ENCODE results near the gene TMEM272.

The TMEM272 gene

GRCh38 chr13:51865838-51866237 lies 20.9 kb upstream of the TMEM272 start:
- no peak overlapping the region for H3K9ac ChIP-seq (ENCODE audit: low read depth, low read length)
- no peaks in the 10 kb centered on the region for H3K9me3 ChIP-seq (ENCODE audit: control insufficient read depth, insufficient read depth, low read length)
- no peaks in the 10 kb centered on the region for H3K36me3 ChIP-seq (ENCODE audit: insufficient read depth, low read length)
- no peaks in the 10 kb centered on the region for H3K4me1 ChIP-seq (ENCODE audit: insufficient read depth, low read length)

- H3K4me1 ChIP-seq (ENCODE audit: insufficient read depth, low read length) = no peaks in the 10 kb centered on the region
- no peak overlapping the region for H3K9ac ChIP-seq (ENCODE audit: low read depth, low read length)
- H3K9me3 ChIP-seq (ENCODE audit: control insufficient read depth, insufficient read depth, low read length) = no peaks in the 10 kb centered on the region
- H3K36me3 ChIP-seq (ENCODE audit: insufficient read depth, low read length) = no peaks in the 10 kb centered on the region
Observed at GRCh38 chr13:51862957-51863356, 18.0 kb upstream of the TMEM272 start.

DNA sequence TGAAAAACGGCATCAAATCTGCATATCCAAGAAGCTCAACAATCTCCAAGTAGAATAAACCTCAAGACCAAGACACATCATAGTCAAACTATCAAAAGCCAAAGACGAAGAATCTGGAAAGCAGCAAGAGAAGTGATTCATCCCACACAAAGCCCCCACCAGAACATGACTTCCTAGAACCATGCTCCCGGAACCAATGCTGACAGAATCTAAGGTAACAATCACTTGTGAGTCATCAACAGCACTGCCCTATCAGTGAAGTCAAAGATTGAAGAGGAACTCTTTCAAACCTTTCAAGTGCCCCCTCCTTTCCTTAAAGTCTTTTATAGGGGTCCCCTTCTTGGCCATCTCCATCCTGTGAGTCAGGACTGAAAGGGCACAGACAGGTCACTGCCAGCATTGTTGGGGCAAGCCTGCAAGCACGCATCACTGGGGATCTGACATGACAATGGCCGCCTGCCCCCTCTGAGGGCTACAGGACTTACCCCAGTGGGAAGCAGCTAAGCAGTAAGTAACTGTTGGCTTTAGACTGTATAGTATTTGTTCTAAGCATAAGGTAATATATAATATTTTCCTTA lies 16.8 kb upstream of the TMEM272 start, which contains the start of gene CCDC70:
TSS of gene CCDC70 (plus strand) at position 247 of the 578 bp plus-strand sequence. CDS start 3,443 bp downstream, outside the sequence.
- H3K4me1 ChIP-seq (ENCODE audit: insufficient read depth, low read length) = no peaks in the 10 kb centered on the region
- no peak within 1 kb of the TSS for H3K9ac ChIP-seq (ENCODE audit: low read depth, low read length)
- no peaks in the 10 kb centered on the region for H3K36me3 ChIP-seq (ENCODE audit: insufficient read depth, low read length)
- H3K9me3 ChIP-seq (ENCODE audit: control insufficient read depth, insufficient read depth, low read length) = no peaks in the 10 kb centered on the region

DNA sequence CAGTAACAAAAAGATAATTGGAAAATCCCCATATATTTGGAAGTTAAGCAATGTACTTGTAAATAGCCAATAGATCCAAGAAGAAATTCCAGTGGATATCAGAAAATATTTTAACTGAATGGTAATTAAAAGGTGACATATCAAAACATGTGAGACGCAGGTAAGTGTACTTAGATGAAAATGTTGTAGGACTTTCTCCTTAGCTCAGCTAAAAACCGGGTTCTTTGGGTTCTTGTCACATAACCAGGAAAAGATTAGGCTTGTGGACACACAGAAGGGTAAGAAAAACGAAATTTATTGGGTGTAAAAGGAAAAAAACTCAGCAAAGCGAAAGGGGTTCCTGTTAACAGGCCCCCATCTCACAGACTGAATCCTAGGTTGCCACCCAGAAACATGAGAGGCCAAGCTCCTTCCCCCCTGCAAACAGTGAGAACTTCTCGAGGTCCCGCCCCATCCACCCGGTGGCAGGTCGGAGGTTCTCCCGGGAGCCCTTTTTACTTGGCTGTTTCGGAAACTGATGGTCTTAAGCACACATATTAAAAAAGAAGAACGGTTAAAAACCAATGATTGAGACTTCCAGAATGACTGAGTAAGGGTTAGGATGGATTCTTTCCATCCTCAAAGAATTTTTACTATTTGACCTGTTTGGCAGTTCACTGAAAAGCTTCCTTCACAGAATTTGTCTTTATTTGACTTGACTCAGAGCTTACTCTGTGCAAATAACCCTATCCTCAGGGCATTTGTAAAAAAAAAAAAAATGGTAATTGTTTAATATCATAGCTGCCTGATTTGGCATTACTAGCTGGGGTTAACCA lies 13.7 kb upstream of the TMEM272 start:
- Histone ChIP-seq H3K9ac (ENCODE audit: low read depth, low read length) (0 out of 2 replicates have a peak overlapping the region, but pooled peaks have one; percentile 22), H3K4me1 (ENCODE audit: insufficient read depth, low read length) (no peaks in the 10 kb centered on the region), H3K9me3 (ENCODE audit: control insufficient read depth, insufficient read depth, low read length) (no peaks in the 10 kb centered on the region), H3K36me3 (ENCODE audit: insufficient read depth, low read length) (no peaks in the 10 kb centered on the region)

- H3K36me3 ChIP-seq (ENCODE audit: insufficient read depth, low read length) = no peaks in the 10 kb centered on the region
- H3K9ac ChIP-seq (ENCODE audit: low read depth, low read length) = no peak overlapping the region
- H3K9me3 ChIP-seq (ENCODE audit: control insufficient read depth, insufficient read depth, low read length) = no peaks in the 10 kb centered on the region
- H3K4me1 ChIP-seq (ENCODE audit: insufficient read depth, low read length) = no peaks in the 10 kb centered on the region
Observed at GRCh38 chr13:51856998-51857397, 12.0 kb upstream of the TMEM272 start.

- H3K9ac ChIP-seq (ENCODE audit: low read depth, low read length) = no peak overlapping the region
- H3K36me3 ChIP-seq (ENCODE audit: insufficient read depth, low read length) = no peaks in the 10 kb centered on the region
Observed at GRCh38 chr13:51856027-51856736, 11.2 kb upstream of the TMEM272 start.

GRCh38 chr13:51849145-51850101 lies 4.4 kb upstream of the TMEM272 start:
- Histone ChIP-seq H3K36me3 (ENCODE audit: insufficient read depth, low read length) (no peaks in the 10 kb centered on the region), H3K9me3 (ENCODE audit: control insufficient read depth, insufficient read depth, low read length) (no peaks in the 10 kb centered on the region), H3K4me1 (ENCODE audit: insufficient read depth, low read length) (no peaks in the 10 kb centered on the region; the same call in 1 of the 2 replicates), H3K9ac (ENCODE audit: low read depth, low read length) (no peak overlapping the region)

More at GRCh38 chr13:51856027-51856736, 11.2 kb upstream of the TMEM272 start:
- Histone ChIP-seq H3K9me3 (ENCODE audit: control insufficient read depth, insufficient read depth, low read length) (no peaks in the 10 kb centered on the region), H3K4me1 (ENCODE audit: insufficient read depth, low read length) (no peaks in the 10 kb centered on the region)

- H3K4me1 ChIP-seq (ENCODE audit: insufficient read depth, low read length) = no peaks in the 10 kb centered on the region; the same call in 1 of the 2 replicates
Observed at GRCh38 chr13:51848674-51849073, 3.7 kb upstream of the TMEM272 start.

GRCh38 chr13:51846756-51847155 lies 1.8 kb upstream of the TMEM272 start:
- H3K4me1 ChIP-seq (ENCODE audit: insufficient read depth, low read length) = no peaks in the 10 kb centered on the region; the same call in 1 of the 2 replicates

More at GRCh38 chr13:51848674-51849073, 3.7 kb upstream of the TMEM272 start:
- no peaks in the 10 kb centered on the region for H3K36me3 ChIP-seq (ENCODE audit: insufficient read depth, low read length)
- no peak overlapping the region for H3K9ac ChIP-seq (ENCODE audit: low read depth, low read length)
- no peaks in the 10 kb centered on the region for H3K9me3 ChIP-seq (ENCODE audit: control insufficient read depth, insufficient read depth, low read length)

GRCh38 chr13:51845574-51846318 lies 769 bp upstream of the TMEM272 start:
- Histone ChIP-seq H3K9ac (ENCODE audit: low read depth, low read length) (peak overlapping the region; percentile 23; the same call in 1 of the 2 replicates), H3K4me1 (ENCODE audit: insufficient read depth, low read length) (no peaks in the 10 kb centered on the region; the same call in 1 of the 2 replicates), H3K36me3 (ENCODE audit: insufficient read depth, low read length) (no peaks in the 10 kb centered on the region), H3K9me3 (ENCODE audit: control insufficient read depth, insufficient read depth, low read length) (no peaks in the 10 kb centered on the region)

More at GRCh38 chr13:51846756-51847155, 1.8 kb upstream of the TMEM272 start:
- no peaks in the 10 kb centered on the region for H3K36me3 ChIP-seq (ENCODE audit: insufficient read depth, low read length)
- no peak overlapping the region for H3K9ac ChIP-seq (ENCODE audit: low read depth, low read length)
- no peaks in the 10 kb centered on the region for H3K9me3 ChIP-seq (ENCODE audit: control insufficient read depth, insufficient read depth, low read length)

DNA sequence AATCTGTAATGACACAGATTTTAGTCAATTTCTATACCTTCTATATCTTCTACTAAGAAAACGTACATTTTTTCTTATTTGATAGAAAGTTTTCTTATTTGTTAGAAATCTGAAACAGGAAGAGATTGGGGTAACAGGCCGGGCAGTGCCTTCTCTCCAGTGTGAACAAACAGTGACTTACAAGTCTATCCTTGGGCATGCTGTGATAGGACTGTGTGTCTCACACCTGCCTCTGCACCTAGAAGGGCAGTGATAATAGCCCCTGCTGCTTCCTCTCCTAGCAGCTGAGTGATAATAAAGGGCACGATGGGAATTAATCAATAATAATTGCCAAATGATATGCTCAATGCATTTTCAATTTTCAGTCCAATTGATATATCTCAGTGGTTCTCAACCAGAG lies 1.4 kb downstream of the TMEM272 start:
- H3K9ac ChIP-seq (ENCODE audit: low read depth, low read length) = no peak overlapping the region
- no peaks in the 10 kb centered on the region for H3K4me1 ChIP-seq (ENCODE audit: insufficient read depth, low read length)
- H3K36me3 ChIP-seq (ENCODE audit: insufficient read depth, low read length) = no peaks in the 10 kb centered on the region
- H3K9me3 ChIP-seq (ENCODE audit: control insufficient read depth, insufficient read depth, low read length) = no peaks in the 10 kb centered on the region

GRCh38 chr13:51841732-51842131 lies 3.2 kb downstream of the TMEM272 start:
- Histone ChIP-seq H3K4me1 (ENCODE audit: insufficient read depth, low read length) (no peaks in the 10 kb centered on the region), H3K9ac (ENCODE audit: low read depth, low read length) (no peak overlapping the region), H3K36me3 (ENCODE audit: insufficient read depth, low read length) (no peaks in the 10 kb centered on the region), H3K9me3 (ENCODE audit: control insufficient read depth, insufficient read depth, low read length) (no peaks in the 10 kb centered on the region)

- Histone ChIP-seq H3K9ac (ENCODE audit: low read depth, low read length) (no peak overlapping the region), H3K9me3 (ENCODE audit: control insufficient read depth, insufficient read depth, low read length) (no peaks in the 10 kb centered on the region), H3K36me3 (ENCODE audit: insufficient read depth, low read length) (no peaks in the 10 kb centered on the region), H3K4me1 (ENCODE audit: insufficient read depth, low read length) (no peaks in the 10 kb centered on the region)
Observed at GRCh38 chr13:51840917-51841316, 4.1 kb downstream of the TMEM272 start.
